ENCODE data around the gene METTL2B. TPM values are rescaled to one million over a fixed set of nuclear protein-coding genes. Genes with fewer than 3 reads are reported as not detected.
"Not testable (repeated sequence)": the region's sequence is repeated elsewhere in the genome, so short reads cannot be mapped to it uniquely, and the experiment has no call there.

Gene METTL2B
- total RNA-seq, 1 experiment from 2014 or later, result 49.7 TPM

GRCh38 chr7:128532956-128533355 lies 56.4 kb downstream of the METTL2B start:
- Mint-ChIP-seq H3K4me3 (ENCODE audit: unreplicated experiment) (peak overlapping the region; percentile 79), H3K36me3 (ENCODE audit: insufficient read depth, unreplicated experiment) (peaks cover 42% of the 10 kb centered on the region), H3K27ac (ENCODE audit: low read depth, unreplicated experiment) (peak overlapping the region; percentile 92)
- H3K27me3 Mint-ChIP-seq (ENCODE audit: insufficient read depth, unreplicated experiment); H3K9me3 Mint-ChIP-seq (ENCODE audit: unreplicated experiment); DNase-seq (ENCODE audit: unreplicated experiment); BruUV-seq (replicated peaks); CTCF ChIA-PET; H3K4me1 Mint-ChIP-seq (ENCODE audit: insufficient read depth, unreplicated experiment): not testable (repeated sequence)
- intact Hi-C loops (cut with micrococcal nuclease), result loop anchor here (5.0 kb wide), 1 partner anchor 56 kb away; the partner anchor contains the start of gene METTL2B
- POLR2A ChIA-PET, result interaction anchor here (1.1 kb wide), 2 partner anchors 10 to 56 kb away, joined by 3 read pairs; partner anchors contain the start of gene METTL2B

GRCh38 chr7:128537410-128537809 lies 60.9 kb downstream of the METTL2B start:
- H3K4me1 Mint-ChIP-seq (ENCODE audit: insufficient read depth, unreplicated experiment); CTCF ChIA-PET; BruUV-seq (replicated peaks); H3K27ac Mint-ChIP-seq (ENCODE audit: low read depth, unreplicated experiment); H3K27me3 Mint-ChIP-seq (ENCODE audit: insufficient read depth, unreplicated experiment); H3K4me3 Mint-ChIP-seq (ENCODE audit: unreplicated experiment); H3K9me3 Mint-ChIP-seq (ENCODE audit: unreplicated experiment); POLR2A ChIA-PET; intact Hi-C loops (cut with micrococcal nuclease): not testable (repeated sequence)
- H3K36me3 Mint-ChIP-seq (ENCODE audit: insufficient read depth, unreplicated experiment), result peaks cover 68% of the 10 kb centered on the region
- DNase-seq (ENCODE audit: unreplicated experiment), result peak; percentile 13
- TF ChIP-seq CTCF (IDR thresholded peaks at IDR 0.05; ENCODE audit: unreplicated experiment), result peak; percentile 25

- POLR2A ChIA-PET, result interaction anchor here (0.7 kb wide), 1 partner anchor 123 kb away, joined by 3 read pairs; no protein-coding TSS in a partner anchor
- H3K4me1 Mint-ChIP-seq (ENCODE audit: insufficient read depth, unreplicated experiment); H3K9me3 Mint-ChIP-seq (ENCODE audit: unreplicated experiment); DNase-seq (ENCODE audit: unreplicated experiment); intact Hi-C loops (cut with micrococcal nuclease); H3K4me3 Mint-ChIP-seq (ENCODE audit: unreplicated experiment); H3K27me3 Mint-ChIP-seq (ENCODE audit: insufficient read depth, unreplicated experiment); H3K27ac Mint-ChIP-seq (ENCODE audit: low read depth, unreplicated experiment); BruUV-seq (replicated peaks): not testable (repeated sequence)
- peaks cover 82% of the 10 kb centered on the region for H3K36me3 Mint-ChIP-seq (ENCODE audit: insufficient read depth, unreplicated experiment)
- CTCF ChIA-PET, result interaction anchor here (0.7 kb wide), 2 partner anchors 8 to 267 kb away, joined by 3 to 5 read pairs; no protein-coding TSS in a partner anchor
Observed at GRCh38 chr7:128542530-128542929, 66.0 kb downstream of the METTL2B start.

- H3K27ac Mint-ChIP-seq (ENCODE audit: low read depth, unreplicated experiment); H3K27me3 Mint-ChIP-seq (ENCODE audit: insufficient read depth, unreplicated experiment); H3K4me3 Mint-ChIP-seq (ENCODE audit: unreplicated experiment); H3K4me1 Mint-ChIP-seq (ENCODE audit: insufficient read depth, unreplicated experiment); intact Hi-C loops (cut with micrococcal nuclease); DNase-seq (ENCODE audit: unreplicated experiment); H3K9me3 Mint-ChIP-seq (ENCODE audit: unreplicated experiment); BruUV-seq (replicated peaks); POLR2A ChIA-PET: not testable (repeated sequence)
- CTCF ChIA-PET, result interaction anchor here (1.6 kb wide), 1 partner anchor 9 kb away, joined by 5 read pairs; no protein-coding TSS in a partner anchor
- peaks cover 83% of the 10 kb centered on the region for H3K36me3 Mint-ChIP-seq (ENCODE audit: insufficient read depth, unreplicated experiment)
Observed at GRCh38 chr7:128543300-128543699, 66.8 kb downstream of the METTL2B start.

- CTCF ChIA-PET, result interaction anchor here (0.7 kb wide), 1 partner anchor 1025 kb away, joined by 3 read pairs; no protein-coding TSS in a partner anchor
Observed at GRCh38 chr7:128546319-128546851, 69.8 kb downstream of the METTL2B start.

GRCh38 chr7:128550920-128551319 lies 74.4 kb downstream of the METTL2B start:
- POLR2A ChIA-PET, result no interaction called here
- CTCF ChIA-PET, result no interaction called here

More at GRCh38 chr7:128546319-128546851, 69.8 kb downstream of the METTL2B start:
- H3K4me3 Mint-ChIP-seq (ENCODE audit: unreplicated experiment); DNase-seq (ENCODE audit: unreplicated experiment); H3K9me3 Mint-ChIP-seq (ENCODE audit: unreplicated experiment); H3K27ac Mint-ChIP-seq (ENCODE audit: low read depth, unreplicated experiment); H3K4me1 Mint-ChIP-seq (ENCODE audit: insufficient read depth, unreplicated experiment); H3K27me3 Mint-ChIP-seq (ENCODE audit: insufficient read depth, unreplicated experiment); BruUV-seq (replicated peaks); intact Hi-C loops (cut with micrococcal nuclease): not testable (repeated sequence)
- peaks cover 82% of the 10 kb centered on the region for H3K36me3 Mint-ChIP-seq (ENCODE audit: insufficient read depth, unreplicated experiment)
- POLR2A ChIA-PET, result interaction anchor here (0.6 kb wide), 1 partner anchor 919 kb away, joined by 3 read pairs; no protein-coding TSS in a partner anchor

GRCh38 chr7:128554394-128554793 lies 77.8 kb downstream of the METTL2B start:
- H3K27me3 Mint-ChIP-seq (ENCODE audit: insufficient read depth, unreplicated experiment); DNase-seq (ENCODE audit: unreplicated experiment); BruUV-seq (replicated peaks); H3K27ac Mint-ChIP-seq (ENCODE audit: low read depth, unreplicated experiment); H3K4me3 Mint-ChIP-seq (ENCODE audit: unreplicated experiment); H3K9me3 Mint-ChIP-seq (ENCODE audit: unreplicated experiment); POLR2A ChIA-PET; CTCF ChIA-PET; H3K4me1 Mint-ChIP-seq (ENCODE audit: insufficient read depth, unreplicated experiment); intact Hi-C loops (cut with micrococcal nuclease): not testable (repeated sequence)
- H3K36me3 Mint-ChIP-seq (ENCODE audit: insufficient read depth, unreplicated experiment), result peaks cover 50% of the 10 kb centered on the region

More at GRCh38 chr7:128550920-128551319, 74.4 kb downstream of the METTL2B start:
- no peak for DNase-seq (ENCODE audit: unreplicated experiment)
- Mint-ChIP-seq H3K4me1 (ENCODE audit: insufficient read depth, unreplicated experiment) (no peaks in the 10 kb centered on the region), H3K36me3 (ENCODE audit: insufficient read depth, unreplicated experiment) (peaks cover 71% of the 10 kb centered on the region), H3K27ac (ENCODE audit: low read depth, unreplicated experiment) (no peak overlapping the region), H3K4me3 (ENCODE audit: unreplicated experiment) (no peak overlapping the region), H3K27me3 (ENCODE audit: insufficient read depth, unreplicated experiment) (no peaks in the 10 kb centered on the region), H3K9me3 (ENCODE audit: unreplicated experiment) (no peaks in the 10 kb centered on the region)
- TF ChIP-seq CTCF (IDR thresholded peaks at IDR 0.05; ENCODE audit: unreplicated experiment), result no peak
- BruUV-seq (replicated peaks), result no TSS peak
- intact Hi-C loops (cut with micrococcal nuclease), result no loop called here

Measured in MCF 10A (cell line).